ENCODE measurements around the gene BZW2. TPM values are rescaled to one million over a fixed set of nuclear protein-coding genes. Genes with fewer than 3 reads are reported as not detected.

BZW2 gene
- total RNA-seq, 1 donor from 2014 or later: 84.9 TPM

- no peaks in the 10 kb centered on the region for H3K9me3 Mint-ChIP-seq (ENCODE audit: unreplicated experiment)
- H3K36me3 Mint-ChIP-seq (ENCODE audit: low read depth, unreplicated experiment): peaks cover 9% of the 10 kb centered on the region
- H3K4me1 Mint-ChIP-seq (ENCODE audit: low read depth, unreplicated experiment): peaks cover 15% of the 10 kb centered on the region
- H3K27ac ChIP-seq (ENCODE audit: low read depth, low read length): no peak overlapping the region
- H2AFZ ChIP-seq (ENCODE audit: low read depth, low read length): no peak overlapping the region
- no peaks in the 10 kb centered on the region for H4K20me1 ChIP-seq (ENCODE audit: insufficient read depth, low read length)
- H3K4me3 Mint-ChIP-seq (ENCODE audit: unreplicated experiment): no peak overlapping the region
- no peak overlapping the region for H3K27ac Mint-ChIP-seq (ENCODE audit: unreplicated experiment)
- peaks cover 4% of the 10 kb centered on the region for H3K4me1 ChIP-seq (ENCODE audit: insufficient read depth, low read length)
- no peaks in the 10 kb centered on the region for H3K79me2 ChIP-seq (ENCODE audit: insufficient read depth, low read length)
- H3K4me2 ChIP-seq (ENCODE audit: low read length): no peak overlapping the region
- H3K27me3 ChIP-seq (ENCODE audit: insufficient read depth, low read length): no peaks in the 10 kb centered on the region
- H3K9ac ChIP-seq (ENCODE audit: low read length): no peak overlapping the region
- peaks cover 45% of the 10 kb centered on the region for H3K36me3 ChIP-seq (ENCODE audit: insufficient read depth, low read length)
- H3K27me3 Mint-ChIP-seq (ENCODE audit: low read depth, unreplicated experiment): no peaks in the 10 kb centered on the region
- DNase-seq (ENCODE audit: low read depth) (no peak), FAIRE-seq (no peak)
- H3K9me3 ChIP-seq (ENCODE audit: insufficient read depth, low read depth, low read length): no peaks in the 10 kb centered on the region
- no peak for TF ChIP-seq CTCF (IDR thresholded peaks at IDR 0.05; ENCODE audit: insufficient read depth, low read depth, low read length)
- no peak for TF ChIP-seq EZH2 (IDR thresholded peaks at IDR 0.05; ENCODE audit: insufficient read depth, low read length)
- no peak overlapping the region for H3K4me3 ChIP-seq (ENCODE audit: insufficient read depth, low read depth, low read length)
Observed at GRCh38 chr7:16691241-16691640, 45.3 kb downstream of the BZW2 start.

- peaks cover 15% of the 10 kb centered on the region for H3K36me3 Mint-ChIP-seq (ENCODE audit: low read depth, unreplicated experiment)
Observed at GRCh38 chr7:16693601-16694318, 47.8 kb downstream of the BZW2 start.

More at GRCh38 chr7:16693601-16694318, 47.8 kb downstream of the BZW2 start:
- Histone ChIP-seq H3K4me3 (ENCODE audit: insufficient read depth, low read depth, low read length) (no peak overlapping the region), H3K36me3 (ENCODE audit: insufficient read depth, low read length) (peaks cover 45% of the 10 kb centered on the region), H3K27ac (ENCODE audit: low read depth, low read length) (peak overlapping the region; percentile 13), H3K9ac (ENCODE audit: low read length) (no peak overlapping the region), H4K20me1 (ENCODE audit: insufficient read depth, low read length) (no peaks in the 10 kb centered on the region), H3K9me3 (ENCODE audit: insufficient read depth, low read depth, low read length) (no peaks in the 10 kb centered on the region), H3K79me2 (ENCODE audit: insufficient read depth, low read length) (no peaks in the 10 kb centered on the region), H3K4me1 (ENCODE audit: insufficient read depth, low read length) (peaks cover 19% of the 10 kb centered on the region), H3K27me3 (ENCODE audit: insufficient read depth, low read length) (no peaks in the 10 kb centered on the region), H2AFZ (ENCODE audit: low read depth, low read length) (no peak overlapping the region), H3K4me2 (ENCODE audit: low read length) (peak overlapping the region; percentile 1)
- H3K27ac Mint-ChIP-seq (ENCODE audit: unreplicated experiment): peak overlapping the region; percentile 3
- H3K27me3 Mint-ChIP-seq (ENCODE audit: low read depth, unreplicated experiment): no peaks in the 10 kb centered on the region
- FAIRE-seq (peak; percentile 32), DNase-seq (ENCODE audit: low read depth) (no peak)
- H3K9me3 Mint-ChIP-seq (ENCODE audit: unreplicated experiment): no peaks in the 10 kb centered on the region
- H3K4me1 Mint-ChIP-seq (ENCODE audit: low read depth, unreplicated experiment): peaks cover 22% of the 10 kb centered on the region
- TF ChIP-seq CTCF (IDR thresholded peaks at IDR 0.05; ENCODE audit: insufficient read depth, low read depth, low read length): no peak
- TF ChIP-seq EZH2 (IDR thresholded peaks at IDR 0.05; ENCODE audit: insufficient read depth, low read length): no peak
- H3K4me3 Mint-ChIP-seq (ENCODE audit: unreplicated experiment): peak overlapping the region; percentile 24
